ENCODE results near the gene CHRNE.
A peak's percentile ranks its signal among the peaks of the same experiment; 100 is the strongest.
"Not testable (repeated sequence)": the region's sequence is repeated elsewhere in the genome, so short reads cannot be mapped to it uniquely, and the experiment has no call there.

CHRNE gene

DNA sequence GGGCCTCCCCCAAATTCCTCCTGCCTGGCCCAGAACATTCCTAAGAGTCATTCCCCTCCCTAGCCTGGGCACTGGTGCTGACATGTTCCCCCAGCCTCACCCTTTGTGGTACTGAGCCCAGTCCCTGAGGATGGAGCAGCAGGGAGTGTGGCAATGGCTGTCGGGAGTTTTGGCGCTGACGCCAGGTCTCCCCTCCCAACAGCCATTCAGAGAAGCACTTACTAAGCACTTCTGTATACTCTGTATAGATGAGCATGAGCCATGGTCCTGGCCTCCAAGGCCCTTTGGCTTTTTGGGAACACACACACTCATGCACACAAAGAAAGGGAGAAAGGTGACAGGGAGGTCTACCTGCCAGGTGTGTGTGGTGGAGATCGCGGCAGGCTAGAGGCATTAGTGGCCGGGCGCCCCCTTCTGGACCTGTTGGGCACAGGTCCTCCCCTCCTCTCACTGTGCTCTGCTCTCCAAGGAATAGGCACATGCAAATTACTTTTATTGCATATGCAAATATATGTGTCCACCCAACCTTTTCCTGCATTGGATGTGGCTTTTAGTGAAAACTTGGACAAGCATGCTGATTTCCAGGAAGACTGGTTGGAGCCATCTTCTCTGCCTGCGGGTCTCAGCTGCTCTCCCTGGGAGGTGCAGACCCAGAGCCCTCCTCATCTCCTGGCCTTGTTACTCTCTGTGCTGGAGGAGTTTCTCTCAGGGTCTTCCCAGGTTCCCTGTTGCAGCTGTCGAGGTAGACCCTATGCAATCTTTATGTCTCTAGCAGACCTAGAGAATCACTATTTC lies 20.9 kb downstream of the CHRNE start:
- DNase-seq: peak; percentile 77

DNA sequence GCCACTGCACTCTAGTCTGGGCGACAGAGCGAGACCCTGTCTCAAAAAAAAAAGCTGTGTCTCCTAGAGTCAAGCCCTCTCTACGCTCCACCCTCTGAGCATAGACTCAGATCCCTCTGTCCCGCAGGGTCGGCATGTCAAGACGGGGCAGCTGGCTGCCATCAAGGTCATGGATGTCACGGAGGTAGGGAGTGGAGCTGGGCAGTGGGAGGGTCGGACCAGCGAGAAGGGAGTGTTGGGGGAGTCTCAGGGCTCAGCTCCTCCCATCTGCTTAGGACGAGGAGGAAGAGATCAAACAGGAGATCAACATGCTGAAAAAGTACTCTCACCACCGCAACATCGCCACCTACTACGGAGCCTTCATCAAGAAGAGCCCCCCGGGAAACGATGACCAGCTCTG lies 22.0 kb downstream of the CHRNE start:
- no peak for DNase-seq

DNA sequence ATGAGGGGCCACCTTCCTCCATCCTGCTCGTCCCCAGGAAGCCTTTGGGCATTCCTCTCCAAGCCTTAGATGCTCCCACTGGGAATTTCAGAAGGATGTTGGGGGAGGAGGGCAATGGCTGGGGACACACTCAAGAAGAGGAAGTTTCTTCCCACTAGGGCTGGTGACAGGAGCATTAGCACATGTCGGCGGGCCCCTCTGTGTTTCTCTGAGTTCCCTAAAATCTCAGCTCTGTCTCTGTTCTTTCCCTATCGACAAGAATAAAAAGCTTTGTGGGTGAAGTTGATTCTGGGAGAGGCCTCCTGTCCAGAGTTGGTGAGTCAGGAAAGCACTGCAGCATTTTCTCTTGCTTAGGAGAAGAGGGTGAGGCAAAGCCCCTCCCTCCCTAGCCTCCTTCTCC lies 23.3 kb downstream of the CHRNE start:
- no peak for DNase-seq

DNA sequence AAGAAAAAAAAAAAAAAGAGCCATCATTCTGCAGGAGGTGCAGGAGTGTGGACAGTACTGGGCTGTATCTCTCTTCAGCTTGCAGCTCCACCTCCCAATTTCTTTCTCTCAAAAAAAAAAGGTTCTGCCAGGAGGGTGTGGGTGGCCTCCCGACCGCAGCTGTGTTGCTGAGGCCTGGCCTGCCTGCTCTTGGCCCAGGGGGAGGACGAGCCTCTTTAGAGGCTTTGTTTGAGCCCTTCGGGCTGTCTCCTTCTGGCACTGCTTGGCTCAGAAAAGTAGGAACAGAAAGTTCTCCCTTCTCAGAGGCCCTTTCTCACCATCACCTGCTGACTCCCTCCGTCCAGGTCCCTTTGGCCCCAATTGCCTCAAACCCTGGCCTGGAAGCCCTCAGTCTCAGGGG lies 25.8 kb downstream of the CHRNE start:
- DNase-seq: no peak

DNA sequence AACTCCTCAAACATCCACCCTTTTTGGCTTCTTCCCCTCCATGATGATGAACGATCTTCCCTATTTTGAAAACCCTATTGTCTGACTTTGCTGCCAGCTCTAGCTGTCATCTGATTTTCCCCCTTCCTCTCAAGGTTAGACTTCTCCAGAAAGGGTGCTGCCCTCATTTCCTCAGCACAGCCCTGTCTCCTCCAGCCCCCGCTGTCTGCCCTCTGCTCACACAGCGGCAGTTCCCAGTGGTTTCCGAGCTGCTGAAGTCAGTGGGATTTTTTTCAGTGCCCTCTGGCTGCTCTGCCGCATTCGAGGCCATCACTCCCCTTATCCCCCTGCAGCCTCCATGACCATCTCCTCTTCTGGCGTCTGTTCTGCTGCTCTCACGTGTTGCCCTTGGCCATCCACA lies 30.1 kb downstream of the CHRNE start:
- DNase-seq: no peak

DNA sequence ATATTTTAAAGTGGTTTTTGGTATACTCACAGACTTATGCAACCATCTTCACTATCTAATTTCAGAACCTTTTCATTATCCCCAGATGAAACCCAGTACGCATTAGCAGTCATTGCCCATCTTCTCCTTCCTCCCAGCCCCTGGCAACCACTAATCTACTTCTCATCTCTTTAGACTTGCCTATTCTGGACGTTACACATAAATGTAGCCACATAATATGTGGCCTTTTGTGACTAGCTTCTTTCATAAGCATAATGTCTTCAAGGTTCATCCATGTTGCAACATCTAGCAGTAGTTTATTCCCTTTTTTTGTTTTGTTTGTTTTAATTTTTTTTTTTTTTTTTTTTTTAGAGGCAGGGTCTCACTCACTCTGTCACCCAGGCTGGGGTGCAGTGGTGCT lies 32.0 kb downstream of the CHRNE start:
- DNase-seq: no peak

DNA sequence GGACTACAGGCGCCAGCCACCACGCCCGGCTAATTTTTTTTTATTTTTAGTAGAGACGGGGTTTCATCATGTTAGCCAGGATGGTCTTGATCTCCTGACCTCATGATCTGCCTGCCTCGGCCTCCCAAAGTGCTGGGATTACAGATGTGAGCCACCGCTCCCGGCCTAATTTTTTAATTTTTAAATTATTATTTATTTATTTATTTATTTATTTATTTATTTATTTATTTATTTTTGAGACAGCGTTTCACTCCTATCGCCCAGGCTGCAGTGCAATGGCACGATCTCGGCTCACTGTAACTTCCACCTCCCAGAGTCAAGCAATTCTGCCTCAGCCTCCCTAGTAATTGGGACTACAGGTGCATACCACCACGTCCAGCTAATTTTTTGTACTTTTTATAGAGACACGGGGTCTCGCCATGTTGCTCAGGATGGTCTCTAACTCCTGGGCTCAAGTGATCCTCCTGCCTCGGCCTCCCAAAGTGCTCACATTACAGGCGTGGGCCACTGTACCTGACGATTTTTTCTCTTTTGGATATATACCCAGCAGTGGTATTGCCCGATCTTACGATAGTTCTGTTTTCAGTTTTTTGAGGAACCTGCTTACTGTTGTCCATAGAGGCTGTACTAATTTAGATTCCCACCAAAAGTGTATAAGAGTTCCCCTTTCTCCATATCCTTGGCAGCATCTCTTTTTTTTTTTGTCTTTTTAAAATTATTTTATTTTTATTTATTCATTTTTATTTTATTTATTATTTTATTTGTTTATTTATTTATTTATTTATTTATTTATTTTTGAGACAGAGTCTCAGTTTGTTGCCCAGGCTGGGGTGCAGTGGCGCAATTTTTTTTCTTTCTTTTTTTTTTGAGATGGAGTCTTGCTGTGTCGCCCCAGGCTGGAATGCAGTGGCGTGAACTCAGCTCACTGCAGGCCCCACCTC lies 33.6 kb downstream of the CHRNE start:
- DNase-seq: not testable (repeated sequence)

DNA sequence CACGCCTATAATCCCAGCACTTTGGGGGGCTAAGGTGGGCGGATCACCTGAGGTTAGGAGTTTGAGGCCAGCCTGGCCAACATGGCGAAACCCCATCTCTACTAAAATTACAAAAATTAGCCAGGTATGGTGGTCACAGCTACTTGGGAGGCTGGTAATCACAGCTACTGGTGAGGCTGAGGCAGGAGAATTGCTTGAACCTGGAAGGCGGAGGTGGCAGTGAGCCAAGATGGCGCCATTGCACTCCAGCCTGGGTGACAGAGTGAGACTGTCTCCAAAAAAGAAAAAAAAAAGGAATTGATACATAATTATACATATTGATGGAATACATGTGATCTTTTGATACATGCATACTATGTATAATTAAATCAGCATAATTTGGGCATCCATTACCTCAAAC lies 35.4 kb downstream of the CHRNE start:
- not testable (repeated sequence) for DNase-seq

DNA sequence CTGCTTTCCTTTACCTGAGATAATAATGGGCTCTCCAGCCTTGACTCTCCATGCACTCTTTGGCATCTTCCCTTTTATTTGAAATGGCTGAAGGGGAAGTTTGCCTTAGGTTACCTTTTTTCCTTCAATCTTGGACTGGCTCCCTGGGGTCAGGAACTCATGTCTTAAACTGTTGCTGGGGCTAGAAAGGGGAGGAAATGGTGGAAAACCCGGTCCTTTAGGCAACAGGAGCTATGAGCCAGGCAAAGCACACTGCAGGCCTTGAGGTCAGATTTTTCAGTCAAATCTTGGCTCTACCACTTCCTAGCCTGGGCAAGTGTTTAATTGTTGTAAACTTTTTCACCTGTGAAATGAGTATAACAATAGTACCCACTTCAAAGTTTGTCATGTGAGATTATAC lies 39.6 kb downstream of the CHRNE start:
- DNase-seq: no peak

DNA sequence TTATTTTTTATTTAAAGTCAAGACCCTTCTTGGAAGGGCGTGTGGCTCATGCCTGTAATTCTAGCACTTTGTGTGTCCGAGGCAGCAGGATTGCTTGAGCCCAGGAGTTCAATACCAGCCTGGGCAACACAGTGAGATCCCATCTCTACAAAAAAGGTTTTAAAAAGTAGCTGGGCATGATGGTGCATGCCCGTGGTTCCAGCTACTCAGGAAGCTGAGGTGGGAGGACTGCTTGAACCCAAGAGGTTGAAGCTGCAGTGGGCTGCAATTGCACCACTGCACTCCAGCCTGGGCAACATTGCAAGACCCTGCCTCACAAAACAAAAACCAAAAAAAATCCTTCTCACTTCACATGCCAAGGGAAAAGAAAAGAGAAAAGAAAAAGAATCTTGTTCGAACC lies 40.2 kb downstream of the CHRNE start:
- no peak for DNase-seq

DNA sequence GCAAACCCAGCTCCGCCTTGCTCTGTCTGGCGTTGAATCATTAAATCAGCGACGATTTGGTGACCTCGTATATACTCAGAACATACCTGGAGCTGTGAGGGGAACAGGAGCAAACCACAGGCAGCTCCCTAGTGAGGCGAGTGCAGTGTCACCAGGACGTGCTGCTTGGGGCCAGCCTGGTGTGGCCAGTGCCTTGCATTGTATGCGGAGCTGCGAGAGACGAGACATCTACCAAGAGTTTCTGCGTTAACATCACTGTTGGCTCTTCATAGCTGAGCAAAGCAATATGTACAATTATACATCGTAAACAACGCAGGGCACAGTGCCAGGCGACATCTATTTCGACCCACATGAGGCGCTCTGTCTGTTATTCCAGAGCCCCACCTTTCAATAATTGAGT lies 41.8 kb downstream of the CHRNE start:
- DNase-seq: no peak

DNA sequence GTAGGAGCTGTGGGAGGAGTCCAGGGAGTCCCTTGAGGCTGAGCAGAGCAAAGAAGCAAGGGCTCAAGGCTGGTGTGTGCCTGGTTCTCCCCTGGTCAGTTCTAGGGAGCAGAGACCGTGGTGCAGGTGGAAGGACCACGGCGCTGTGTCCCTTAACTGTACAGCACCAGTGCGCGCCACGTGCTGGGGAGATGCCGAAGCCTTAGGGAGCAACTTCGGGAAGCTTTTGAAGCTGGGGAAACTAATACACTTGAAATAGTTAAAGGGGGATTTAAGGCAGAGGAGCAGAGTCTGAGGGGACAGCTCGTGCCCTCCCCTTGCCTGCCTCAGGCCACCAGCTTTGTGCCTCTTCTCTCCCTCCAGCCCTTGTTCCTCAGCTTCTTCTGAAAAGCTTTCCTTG lies 42.2 kb downstream of the CHRNE start:
- no peak for DNase-seq

DNA sequence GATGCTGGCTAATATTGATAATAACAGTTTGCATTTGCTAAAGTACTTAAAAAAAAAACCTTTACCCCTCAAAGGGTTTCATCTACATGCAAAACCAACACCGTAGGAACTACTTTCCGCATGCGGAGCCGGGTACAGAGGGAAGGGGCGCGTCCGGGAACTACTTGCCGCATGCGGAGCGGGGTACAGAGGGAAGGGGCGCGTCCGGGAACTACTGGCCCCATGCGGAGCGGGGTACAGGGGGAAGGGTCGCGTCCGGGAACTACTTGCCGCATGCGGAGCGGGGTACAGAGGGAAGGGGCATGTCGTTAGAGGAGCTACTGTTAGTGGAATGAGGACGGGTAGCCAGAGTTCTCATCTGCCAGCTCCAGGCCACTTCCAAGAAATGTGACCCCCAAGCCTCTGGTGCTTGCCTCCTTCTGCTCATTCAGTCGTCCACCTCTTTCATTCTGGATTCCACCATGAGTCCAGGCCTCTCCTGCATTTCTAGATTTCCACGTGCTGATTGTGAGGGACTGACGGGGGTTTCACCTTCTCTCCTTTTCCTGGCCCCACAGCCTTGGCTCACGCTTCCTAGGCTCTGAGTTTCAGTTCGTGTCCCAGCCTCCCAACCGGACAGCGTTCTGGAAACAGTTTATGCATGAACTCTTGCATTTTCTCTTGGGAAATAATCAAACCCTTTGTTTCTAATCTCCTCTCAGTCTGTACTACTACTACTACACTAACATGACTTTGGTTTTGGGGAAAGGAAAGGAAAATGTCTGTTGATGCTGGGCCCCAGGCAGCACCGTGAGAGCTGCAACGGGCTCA lies 42.9 kb downstream of the CHRNE start:
- no peak for DNase-seq

DNA sequence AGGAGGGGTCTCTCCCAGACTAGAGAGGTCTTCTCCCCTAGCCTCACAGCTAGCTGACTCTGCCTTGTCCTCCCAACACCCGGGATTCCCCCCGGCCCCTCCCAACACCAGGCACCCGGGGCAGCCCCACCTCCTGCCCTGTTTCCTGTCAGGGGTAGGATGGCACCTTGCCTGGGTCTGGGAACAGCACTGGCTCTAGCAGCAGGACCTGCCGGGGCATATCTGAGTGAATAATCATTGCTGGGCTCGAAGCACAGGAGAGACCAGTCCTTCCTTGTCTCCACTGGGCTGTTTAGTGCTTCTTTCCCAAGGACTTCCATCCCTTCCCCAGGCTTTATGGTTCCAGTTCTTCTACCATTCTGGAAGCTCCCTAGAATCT lies 44.0 kb downstream of the CHRNE start:
- no peak for DNase-seq

DNA sequence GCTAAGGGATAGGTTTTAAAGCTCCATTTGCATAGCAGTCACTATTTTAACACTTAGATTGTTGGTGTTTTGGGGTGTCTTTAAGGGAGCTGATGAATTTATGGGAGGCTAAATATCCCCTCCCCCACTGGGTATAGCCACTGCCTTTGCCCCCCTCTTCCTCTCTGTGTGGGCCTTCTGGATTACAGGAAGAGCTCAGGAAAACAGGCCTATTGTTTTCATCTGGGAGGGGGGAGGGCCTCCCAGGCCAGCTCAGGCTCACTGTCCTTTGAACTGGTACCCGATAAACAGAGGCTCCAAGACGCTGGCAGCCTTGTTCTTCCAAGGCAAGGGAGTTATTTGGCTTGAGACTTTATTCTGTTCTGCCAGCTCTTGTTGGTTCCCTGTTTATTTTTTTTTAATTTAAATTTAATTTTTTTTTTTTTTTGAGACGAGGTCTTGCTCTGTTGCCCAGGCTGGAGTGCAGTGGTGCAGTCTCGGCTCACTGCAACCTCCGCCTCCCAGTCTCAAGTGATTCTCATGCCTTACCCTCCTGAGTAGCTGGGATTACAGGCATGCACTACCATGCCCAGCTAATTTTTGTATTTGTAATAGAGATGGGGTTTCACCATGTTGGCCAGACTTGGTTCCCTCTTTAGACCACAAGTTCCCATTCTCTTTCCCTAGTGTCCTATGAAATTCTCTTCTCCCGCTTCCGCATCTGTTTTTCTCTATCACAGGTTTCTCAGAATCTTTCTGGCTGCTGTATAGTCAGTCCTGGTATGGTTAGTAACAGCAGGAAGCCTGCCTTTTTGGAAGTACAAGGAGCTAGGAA lies 44.6 kb downstream of the CHRNE start:
- no peak for DNase-seq

DNA sequence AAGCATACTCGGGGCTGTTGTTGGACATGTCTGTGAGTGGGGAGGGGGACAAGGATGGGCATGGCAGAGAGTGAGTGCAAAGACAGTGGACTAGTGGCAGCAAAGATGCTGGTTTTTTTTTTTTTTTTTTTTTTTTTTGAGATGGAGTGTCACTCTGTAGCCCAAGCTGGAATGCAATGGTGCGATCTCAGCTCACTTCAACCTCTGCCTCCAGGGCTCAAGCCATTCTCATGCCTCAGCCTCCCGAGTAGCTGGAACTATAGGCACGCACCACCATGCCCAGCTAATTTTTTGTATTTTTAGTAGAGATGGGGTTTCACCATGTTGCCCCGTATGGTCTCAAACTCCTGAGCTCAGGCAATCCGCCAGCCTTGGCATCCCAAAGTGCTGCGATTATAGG lies 45.6 kb downstream of the CHRNE start:
- DNase-seq: not testable (repeated sequence)

DNA sequence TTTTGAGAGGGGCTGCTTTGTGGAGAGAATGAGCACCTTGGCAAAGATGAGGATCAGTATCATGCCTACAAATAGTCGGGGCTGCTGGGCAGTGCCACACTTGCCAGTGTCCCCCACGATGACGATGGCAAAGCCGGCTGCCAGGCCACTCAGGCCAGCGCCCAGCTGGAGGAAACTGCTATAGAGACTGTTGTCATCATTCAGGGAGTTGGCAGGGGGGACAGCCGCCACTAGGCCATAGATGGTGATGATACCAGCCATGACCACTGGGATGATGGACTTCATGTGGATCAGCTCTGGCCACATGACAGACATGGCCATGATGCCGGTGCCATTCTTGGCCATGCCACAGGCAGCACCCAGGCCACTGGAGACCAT lies 46.0 kb downstream of the CHRNE start:
- no peak for DNase-seq

DNA sequence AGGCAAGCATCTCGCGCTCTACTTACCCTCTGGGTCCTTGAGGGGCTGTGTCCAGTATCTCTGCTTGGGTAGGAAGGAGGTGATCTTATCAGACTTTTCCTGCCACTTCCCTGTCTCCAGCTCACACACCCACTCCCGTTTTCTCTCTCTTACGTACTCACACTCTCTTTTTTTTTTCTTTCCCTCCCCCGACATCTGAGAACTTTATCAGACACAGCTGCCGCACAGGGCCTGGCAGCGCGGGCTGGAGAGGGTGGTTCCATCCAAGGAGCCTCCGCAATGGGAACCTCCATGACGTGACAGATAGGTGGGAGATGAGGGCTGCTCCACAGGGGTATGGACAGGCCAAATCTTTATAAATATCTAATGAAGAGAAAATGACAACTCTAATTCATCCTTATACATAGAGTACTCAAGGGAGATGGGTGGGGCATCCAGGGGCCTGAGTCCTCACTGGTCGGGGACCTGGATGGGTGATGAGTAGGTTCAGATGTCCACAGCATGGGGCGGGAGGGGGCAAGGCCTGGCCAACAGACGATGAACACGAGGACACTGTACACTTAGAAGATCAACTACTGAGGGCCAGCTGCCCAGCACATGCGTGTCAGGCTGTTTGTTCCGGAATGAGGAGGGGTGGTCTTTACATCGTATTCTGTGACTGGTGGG lies 46.5 kb downstream of the CHRNE start:
- DNase-seq: no peak

DNA sequence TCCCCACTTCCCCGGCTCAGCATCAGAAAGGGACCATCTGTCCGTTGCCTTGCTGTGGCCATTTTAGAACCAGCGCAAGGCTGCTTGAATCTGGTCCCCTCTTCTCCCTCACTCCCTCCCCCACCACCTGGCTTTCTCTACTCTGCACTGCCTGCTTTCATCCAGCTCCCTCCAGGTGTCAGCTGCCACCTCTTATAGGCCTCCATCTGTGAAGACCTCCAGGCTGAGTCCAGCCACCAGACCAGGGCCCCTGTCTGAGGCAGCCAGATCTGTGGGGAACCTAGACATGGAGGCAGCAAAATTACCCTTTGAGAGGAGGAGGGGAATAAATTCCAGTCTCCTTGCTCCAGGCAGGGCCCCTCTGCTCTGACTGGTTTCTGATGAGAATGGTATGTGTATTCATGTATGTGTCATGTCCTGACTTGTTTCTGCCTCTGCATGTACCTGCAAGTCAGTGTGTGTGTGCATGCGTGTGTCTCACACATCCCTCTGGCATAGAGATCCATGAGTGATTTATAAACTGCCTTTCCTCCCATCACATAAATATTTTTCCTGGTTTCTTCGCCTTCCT lies 48.7 kb downstream of the CHRNE start:
- no peak for DNase-seq

DNA sequence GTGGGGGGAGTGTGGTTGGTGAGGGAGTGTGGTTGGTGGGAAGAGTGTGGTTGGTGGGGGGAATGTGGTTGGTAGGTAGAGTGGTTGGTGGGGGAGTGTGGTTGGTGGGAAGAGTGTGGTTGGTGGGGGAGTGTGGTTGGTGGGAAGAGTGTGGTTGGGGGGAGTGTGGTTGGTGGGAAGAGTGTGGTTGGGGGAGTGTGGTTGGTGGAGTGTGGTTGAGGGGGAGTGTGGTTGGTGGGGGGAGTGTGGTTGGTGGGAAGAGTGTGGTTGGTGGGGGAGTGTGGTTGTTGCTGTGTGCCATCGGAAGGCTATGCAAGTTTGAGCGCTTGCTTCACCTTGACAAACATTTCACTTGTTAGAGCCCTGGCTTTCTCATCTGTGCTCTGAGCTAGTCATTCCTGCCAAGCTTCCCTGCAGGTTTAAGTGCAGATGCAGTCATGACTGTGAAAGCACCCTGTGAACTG lies 49.7 kb downstream of the CHRNE start:
- DNase-seq: no peak

DNA sequence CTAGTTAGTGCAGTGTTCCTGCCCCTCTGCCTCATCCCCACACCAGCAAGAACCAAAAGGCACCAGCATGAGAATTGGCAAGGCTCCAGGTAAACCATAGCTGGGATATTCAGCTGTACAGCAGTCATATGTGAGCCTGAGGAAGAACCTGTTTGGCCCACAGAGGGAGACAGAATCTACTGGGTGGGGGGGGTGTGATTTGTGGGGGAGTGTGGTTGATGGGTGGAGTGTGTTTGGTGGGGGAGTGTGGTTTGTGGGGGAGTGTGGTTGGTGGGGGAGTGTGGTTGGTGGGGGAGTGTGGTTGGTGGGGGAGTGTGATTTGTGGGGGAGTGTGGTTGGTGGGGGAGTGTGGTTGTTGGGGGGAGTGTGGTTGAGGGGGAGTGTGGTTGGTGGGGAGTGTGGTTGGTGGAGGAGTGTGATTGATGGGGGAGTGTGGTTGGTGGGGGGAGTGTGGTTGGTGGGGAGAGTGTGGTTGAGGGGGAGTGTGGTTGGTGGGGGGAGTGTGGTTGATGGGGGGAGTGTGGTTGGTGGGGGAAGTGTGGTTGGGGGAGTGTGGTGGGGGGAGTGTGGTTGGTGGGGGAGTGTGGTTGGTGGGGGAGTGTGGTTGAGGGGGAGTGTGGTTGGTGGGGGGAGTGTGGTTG lies 50.2 kb downstream of the CHRNE start:
- DNase-seq: no peak

Measured in stimulated activated CD8-positive, alpha-beta memory T cell treated with anti-CD3 and anti-CD28 coated beads, Interleukin-4, amount 100 ng/mL, for 48 hours (primary cell).